ENCODE results near the gene EHHADH. TPM values are rescaled to one million over a fixed set of nuclear protein-coding genes. Genes with fewer than 3 reads are reported as not detected.
A peak's percentile ranks its signal among the peaks of the same experiment; 100 is the strongest.

The EHHADH gene
- total RNA-seq, 4 donors from 2014 or later, result 15.7 to 31.5 (median 21.1) TPM

GRCh38 chr3:185153861-185154629, 99.8 kb downstream of the EHHADH start:
- Histone ChIP-seq H3K27ac (peak overlapping the region in 1 of 4 donors; percentile 88), H3K27me3 (no peaks in the 10 kb centered on the region), H3K9me3 (no peaks in the 10 kb centered on the region), H3K4me3 (peak overlapping the region in 2 of 4 donors; percentile 65 to 75), H3K36me3 (no peaks in the 10 kb centered on the region), H3K4me1 (peaks cover 0 to 19% (median 4%) of the 10 kb centered on the region in 4 donors)
- TF ChIP-seq POLR2A (IDR thresholded peaks at IDR 0.05) (no peak), CTCF (IDR thresholded peaks at IDR 0.05) (no peak)
- no peak for DNase-seq

GRCh38 chr3:185153171-185153771, 100.6 kb downstream of the EHHADH start:
- Histone ChIP-seq H3K36me3 (no peaks in the 10 kb centered on the region), H3K4me3 (peak overlapping the region; percentile 42 to 75 (median 60)), H3K27me3 (no peaks in the 10 kb centered on the region), H3K27ac (peak overlapping the region in 3 of 4 donors; percentile 10 to 92 (median 88)), H3K9me3 (no peaks in the 10 kb centered on the region), H3K4me1 (peaks cover 0 to 19% (median 4%) of the 10 kb centered on the region in 4 donors)
- no peak for DNase-seq
- TF ChIP-seq POLR2A (IDR thresholded peaks at IDR 0.05), result no peak
- no peak for TF ChIP-seq CTCF (IDR thresholded peaks at IDR 0.05)

- peaks cover 0 to 19% (median 4%) of the 10 kb centered on the region in 4 donors for H3K4me1 ChIP-seq
- no peaks in the 10 kb centered on the region for H3K9me3 ChIP-seq
- peak in 1 of 6 experiments; percentile 15 for TF ChIP-seq CTCF (IDR thresholded peaks at IDR 0.05)
- peak in 1 of 2 donors; percentile 24 for TF ChIP-seq POLR2A (IDR thresholded peaks at IDR 0.05)
- peak in 2 of 3 donors; percentile 67 to 86 for DNase-seq
- no peaks in the 10 kb centered on the region for H3K36me3 ChIP-seq
- peak within 1 kb of the TSS; percentile 63 to 92 (median 76) for H3K27ac ChIP-seq
- H3K27me3 ChIP-seq, result no peaks in the 10 kb centered on the region
- peak within 1 kb of the TSS; percentile 42 to 75 (median 60) for H3K4me3 ChIP-seq
Measured at GRCh38 chr3:185152410-185153170, 101.3 kb downstream of the EHHADH start, which contains the start of gene C3orf70. TSS of gene C3orf70 (minus strand) at chr3:185153060. CDS start at chr3:185152823, 237 bp downstream.

GRCh38 chr3:185151964-185152409, 101.9 kb downstream of the EHHADH start:
- H3K4me1 ChIP-seq, result peaks cover 0 to 19% (median 4%) of the 10 kb centered on the region in 4 donors
- peak overlapping the region; percentile 42 to 75 (median 60) for H3K4me3 ChIP-seq
- TF ChIP-seq CTCF (IDR thresholded peaks at IDR 0.05) (no peak), POLR2A (IDR thresholded peaks at IDR 0.05) (no peak)
- no peaks in the 10 kb centered on the region for H3K36me3 ChIP-seq
- H3K27ac ChIP-seq, result peak overlapping the region; percentile 63 to 92 (median 76)
- no peak for DNase-seq
- H3K9me3 ChIP-seq, result no peaks in the 10 kb centered on the region
- H3K27me3 ChIP-seq, result no peaks in the 10 kb centered on the region
